GM12892 (cell line): ENCODE data around the gene GPRASP3.

Experiments used
- POLR2A ChIP-seq: IDR thresholded peaks from 2 replicates; pipeline ENCODE4 v1.6.1; 2011; ENCODE audit warnings: low read depth, low read length, control low read depth
- POLR2AphosphoS5 ChIP-seq: IDR thresholded peaks from 2 replicates; pipeline ENCODE4 v1.6.1; 2011; ENCODE audit warnings: low read depth, low read length, control low read depth
- TAF1 ChIP-seq: IDR thresholded peaks from 2 replicates; pipeline ENCODE4 v1.6.1; 2011; ENCODE audit warnings: low read depth, mild to moderate bottlenecking, control low read depth, low read length, borderline replicate concordance

- TF ChIP-seq POLR2AphosphoS5 (no peak), POLR2A (no peak), TAF1 (no peak)
Measured at GRCh38 chrX:102694749-102695148, 25.8 kb upstream of the GPRASP3 start.
